T-cell (primary cell): ENCODE measurements around the gene ST6GALNAC3. TPM values are rescaled to one million over a fixed set of nuclear protein-coding genes. Genes with fewer than 3 reads are reported as not detected.

ENCODE experiments used
- ATAC-seq, 4 experiments: fragments of 200-7000 bp in 3 of 4; fragments of 150-1000 bp in 1 of 4; cut with Tn5 transposase; replicated peaks in 1 of 4; 1 replicate in 3 of 4; 2 replicates in 1 of 4; pipeline ENCODE4 v1.10.0; 2021; ENCODE audit warnings: moderate library complexity in 3 of 4, mild to moderate bottlenecking in 2 of 4, moderate number of reproducible peaks in 1 of 4
- CTCF ChIA-PET, 2 donors: fragments of 300-600 bp; sonication (Branson Sonifier 250); formaldehyde crosslinking; loops; one replicate each; lab custom pipeline; 2022; ENCODE audit warnings: antibody characterized with exemption in 2 of 2; lab: Charles Lee
- POLR2A ChIA-PET, 2 donors: fragments of 300-600 bp; sonication (Branson Sonifier 250); formaldehyde crosslinking; loops; one replicate each; lab custom pipeline; 2022; ENCODE audit warnings: antibody characterized with exemption in 2 of 2; lab: Charles Lee
- DNase-seq, 35 experiments: peaks; one replicate each; pipeline versions ENCODE4 v3.0.0 to v3.0.0-alpha.2; 2013 to 2023
- H3K27ac ChIP-seq: one replicate; pipeline ENCODE4 v1.5.1; 2013; ENCODE audit warnings: low read length
- H3K27me3 ChIP-seq, 2 experiments: replicated peaks in 1 of 2; 1 replicate in 1 of 2; 2 replicates in 1 of 2; pipeline versions ENCODE4 v1.6.1 to v1.7.0; 2013; ENCODE audit warnings: low read length in 1 of 2, mixed read lengths in 1 of 2; ENCODE audit not compliant: control insufficient read depth in 2 of 2, insufficient read depth in 2 of 2; ENCODE audit errors: extremely low read depth in 1 of 2
- H3K36me3 ChIP-seq, 2 donors: 1 replicate in 1 of 2; 2 replicates in 1 of 2; pipeline versions ENCODE4 v1.6.1 to v1.7.0; 2013; ENCODE audit warnings: low read length in 1 of 2; ENCODE audit not compliant: control insufficient read depth in 2 of 2, insufficient read depth in 1 of 2; ENCODE audit errors: extremely low read depth in 1 of 2
- H3K4me1 ChIP-seq, 2 experiments: 1 replicate in 1 of 2; 2 replicates in 1 of 2; pipeline versions ENCODE4 v1.6.1 to v1.7.0; 2013; ENCODE audit warnings: low read length in 2 of 2, mixed read lengths in 1 of 2; ENCODE audit not compliant: insufficient read depth in 2 of 2, control insufficient read depth in 1 of 2; ENCODE audit errors: extremely low read depth in 1 of 2
- H3K4me3 ChIP-seq, 2 donors: 1 replicate in 1 of 2; 2 replicates in 1 of 2; pipeline versions ENCODE4 v1.5.1 to v1.7.0; 2013; ENCODE audit warnings: mild to moderate bottlenecking in 2 of 2, low read length in 1 of 2, moderate library complexity in 1 of 2; ENCODE audit not compliant: control insufficient read depth in 1 of 2; ENCODE audit errors: extremely low read depth in 1 of 2
- H3K9me3 ChIP-seq: 2 replicates; pipeline ENCODE4 v1.7.0; 2013
- H3K27ac Mint-ChIP-seq, 2 donors: one replicate each; pipeline ENCODE4 v1.8.0; 2020 to 2021; ENCODE audit warnings: mild to moderate bottlenecking in 2 of 2, mixed read lengths in 2 of 2
- H3K27me3 Mint-ChIP-seq, 2 donors: one replicate each; pipeline ENCODE4 v1.8.0; 2021 to 2022; ENCODE audit warnings: mixed read lengths in 2 of 2
- H3K36me3 Mint-ChIP-seq: one replicate; pipeline ENCODE4 v1.8.0; 2021; ENCODE audit warnings: mixed read lengths
- H3K4me1 Mint-ChIP-seq, 3 donors: one replicate each; pipeline ENCODE4 v1.8.0; 2020 to 2022; ENCODE audit warnings: mixed read lengths in 3 of 3, mild to moderate bottlenecking in 1 of 3
- H3K4me3 Mint-ChIP-seq, 3 donors: one replicate each; pipeline ENCODE4 v1.8.0; 2020 to 2022; ENCODE audit warnings: mild to moderate bottlenecking in 3 of 3, mixed read lengths in 3 of 3, moderate library complexity in 3 of 3
- H3K9me3 Mint-ChIP-seq, 3 donors: one replicate each; pipeline ENCODE4 v1.8.0; 2020 to 2022; ENCODE audit warnings: mixed read lengths in 3 of 3
- WGBS: methylation state at CpG from one replicate; pipeline ENCODE4 v1.1.5; 2013; ENCODE audit warnings: missing lambda C conversion rate; ENCODE audit not compliant: insufficient coverage; 5-methylcytosine and 5-hydroxymethylcytosine counted together
- total RNA-seq, 35 experiments: library from RNA in 6 of 35; stranded (reverse) in 6 of 35; fragments of 120-200 nt in 1 of 35; gene quantifications; one replicate each; pipeline versions ENCODE4 v1.2.1 to v1.2.4 and lab custom pipeline; 2013 to 2026

Gene ST6GALNAC3
- total RNA-seq, 5 donors from 2014 or later (not counting 1 experiment from before 2014, with no cell fraction given), result 0.33 to 6.6 (median 1.5) TPM

DNA sequence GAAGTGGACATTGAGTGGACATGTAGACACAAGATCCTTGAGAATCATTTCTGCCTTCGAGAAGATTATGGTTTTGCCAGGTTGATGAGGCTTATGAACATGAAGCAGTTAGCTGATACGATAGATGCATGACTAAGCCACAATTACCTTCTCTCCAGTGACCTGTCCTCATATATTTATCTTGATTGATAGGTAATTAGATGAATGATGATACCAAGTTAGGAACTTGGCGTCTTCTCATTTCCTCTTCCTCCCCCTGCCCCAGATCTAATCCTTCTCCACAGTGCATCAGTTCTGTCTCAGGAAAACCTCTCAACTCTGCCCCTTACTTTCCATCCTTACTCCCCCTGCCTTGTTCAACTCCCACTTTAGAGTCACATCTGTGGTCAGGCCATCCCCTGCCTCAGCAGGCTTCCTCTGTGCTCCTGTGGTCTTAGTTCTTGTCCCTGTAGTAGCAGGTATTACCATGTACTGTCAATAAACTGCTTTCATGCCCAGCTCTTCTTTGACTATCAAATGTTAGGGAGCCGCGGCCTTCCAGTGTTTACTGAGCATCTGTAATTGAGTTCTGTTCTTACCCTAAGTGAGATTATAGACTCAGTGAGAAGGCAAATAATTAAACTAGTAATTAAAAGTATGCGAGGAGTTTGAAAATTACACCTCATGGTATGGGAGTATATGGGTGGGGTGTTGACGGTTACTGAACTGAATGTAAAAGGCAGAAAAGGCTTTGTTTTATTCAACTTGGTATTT is 5.1 kb downstream of the ST6GALNAC3 start:
- Mint-ChIP-seq H3K4me1 (peaks cover 16 to 27% (median 16%) of the 10 kb centered on the region in 3 donors), H3K4me3 (no peak overlapping the region), H3K36me3 (no peaks in the 10 kb centered on the region), H3K27ac (no peak overlapping the region), H3K27me3 (peaks cover 0 to 2% of the 10 kb centered on the region in 2 donors), H3K9me3 (no peaks in the 10 kb centered on the region)
- Histone ChIP-seq H3K27me3 (peaks cover 0 to 4% of the 10 kb centered on the region in 2 experiments), H3K4me3 (no peak overlapping the region), H3K9me3 (no peaks in the 10 kb centered on the region), H3K36me3 (no peaks in the 10 kb centered on the region), H3K27ac (no peak overlapping the region), H3K4me1 (peaks cover 5 to 10% of the 10 kb centered on the region in 2 experiments)
- ChIA-PET CTCF (interaction anchor here (0.7 kb wide), 3 partner anchors 10 to 48 kb away, joined by 3 to 4 read pairs (median 3); no protein-coding TSS in a partner anchor), POLR2A (no interaction called here)
- WGBS, result 68% methylated on average over 3 of the region's 7 CpGs
- no peak for DNase-seq
- no peak for ATAC-seq

- Mint-ChIP-seq H3K27me3 (no peaks in the 10 kb centered on the region), H3K36me3 (no peaks in the 10 kb centered on the region), H3K27ac (no peak overlapping the region), H3K4me3 (no peak overlapping the region), H3K4me1 (peaks cover 6 to 17% (median 7%) of the 10 kb centered on the region in 3 donors), H3K9me3 (no peaks in the 10 kb centered on the region)
- ChIA-PET CTCF (interaction anchor here (0.7 kb wide), 3 partner anchors 9 to 48 kb away, joined by 3 to 4 read pairs (median 3); no protein-coding TSS in a partner anchor), POLR2A (interaction anchor here in 1 of 2 donors (0.6 kb wide), 1 partner anchor 9 kb away, joined by 5 read pairs; no protein-coding TSS in a partner anchor)
- 19% methylated on average over 3 of the region's 4 CpGs for WGBS
- Histone ChIP-seq H3K9me3 (no peaks in the 10 kb centered on the region), H3K36me3 (no peaks in the 10 kb centered on the region), H3K27ac (no peak overlapping the region), H3K27me3 (no peaks in the 10 kb centered on the region), H3K4me1 (peaks cover 0 to 4% of the 10 kb centered on the region in 2 experiments), H3K4me3 (no peak overlapping the region)
- DNase-seq (no peak), ATAC-seq (no peak)
Observed at GRCh38 chr1:76080552-76081079, 6.1 kb downstream of the ST6GALNAC3 start.

- no peaks in the 10 kb centered on the region for H3K9me3 Mint-ChIP-seq
- WGBS, result 86% methylated on average over 1 of the region's 4 CpGs
Observed at GRCh38 chr1:76082062-76082461, 7.5 kb downstream of the ST6GALNAC3 start.

DNA sequence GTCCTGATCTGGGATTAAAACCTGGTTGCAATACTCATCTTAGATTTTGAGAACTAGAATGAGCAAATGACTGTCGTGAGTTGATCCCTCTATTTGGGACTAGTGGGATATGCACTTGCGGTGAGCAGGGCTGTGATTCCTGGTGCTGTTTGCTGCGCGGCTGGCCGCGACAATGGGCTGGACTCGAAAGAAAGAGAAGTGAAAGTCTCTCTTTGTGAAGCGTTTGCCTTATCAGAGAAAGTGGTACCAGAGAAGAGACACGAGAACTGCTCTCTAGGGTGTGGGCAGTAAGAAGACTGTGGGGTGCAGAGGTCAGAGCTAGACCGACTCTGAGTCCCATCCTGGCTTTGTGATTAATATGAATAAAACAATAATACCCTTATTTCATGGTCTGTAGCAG is 8.6 kb downstream of the ST6GALNAC3 start:
- H3K4me3 Mint-ChIP-seq, result no peak overlapping the region
- POLR2A ChIA-PET, result no interaction called here
- WGBS, result 90% methylated on average over 8 of the region's 10 CpGs

More at GRCh38 chr1:76082062-76082461, 7.5 kb downstream of the ST6GALNAC3 start:
- H3K9me3 ChIP-seq, result no peaks in the 10 kb centered on the region
- Mint-ChIP-seq H3K27ac (no peak overlapping the region), H3K4me1 (peaks cover 0 to 9% (median 0%) of the 10 kb centered on the region in 3 donors), H3K36me3 (no peaks in the 10 kb centered on the region), H3K27me3 (no peaks in the 10 kb centered on the region), H3K4me3 (no peak overlapping the region)
- ChIA-PET POLR2A (no interaction called here), CTCF (interaction anchor here in 1 of 2 donors (0.5 kb wide), 1 partner anchor 41 kb away, joined by 6 read pairs; no protein-coding TSS in a partner anchor)
- no peaks in the 10 kb centered on the region for H3K4me1 ChIP-seq
- H3K27me3 ChIP-seq, result no peaks in the 10 kb centered on the region
- no peak overlapping the region for H3K27ac ChIP-seq
- H3K36me3 ChIP-seq, result no peaks in the 10 kb centered on the region
- ATAC-seq (no peak), DNase-seq (no peak)
- H3K4me3 ChIP-seq, result no peak overlapping the region

DNA sequence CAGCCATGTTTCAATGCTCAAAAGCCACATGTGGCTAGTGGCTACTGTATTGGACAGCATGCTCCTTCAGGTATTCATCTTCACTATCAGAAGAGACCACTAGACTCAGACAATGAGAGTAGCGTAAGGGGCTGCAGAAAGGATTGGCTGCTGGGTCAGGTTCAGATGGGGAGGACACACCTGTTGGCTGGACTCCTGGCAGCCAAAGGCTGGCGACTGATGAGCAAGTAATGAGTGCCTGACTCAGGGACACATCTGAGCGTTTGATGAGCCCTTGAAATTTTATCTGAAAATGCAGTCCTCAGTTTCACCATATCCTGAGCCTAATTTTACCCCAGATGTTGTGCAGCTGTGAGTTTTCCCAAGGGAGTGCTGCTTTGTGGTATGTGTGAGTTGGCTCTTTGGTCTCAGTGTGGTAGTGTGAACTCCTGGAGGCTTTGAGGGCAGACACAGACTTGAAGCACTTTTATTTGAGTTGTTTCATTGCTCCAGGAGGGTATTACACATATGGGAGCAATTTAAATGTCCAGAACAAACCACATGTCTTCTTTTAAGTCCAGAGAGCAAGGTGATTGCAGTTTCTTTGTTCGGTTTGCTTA is 9.6 kb downstream of the ST6GALNAC3 start:
- Histone ChIP-seq H3K9me3 (no peaks in the 10 kb centered on the region), H3K4me3 (no peak overlapping the region), H3K27ac (no peak overlapping the region), H3K36me3 (no peaks in the 10 kb centered on the region), H3K27me3 (no peaks in the 10 kb centered on the region), H3K4me1 (no peaks in the 10 kb centered on the region)
- Mint-ChIP-seq H3K4me3 (no peak overlapping the region), H3K27ac (no peak overlapping the region), H3K27me3 (no peaks in the 10 kb centered on the region), H3K4me1 (peaks cover 0 to 9% (median 0%) of the 10 kb centered on the region in 3 donors), H3K36me3 (no peaks in the 10 kb centered on the region), H3K9me3 (no peaks in the 10 kb centered on the region)
- DNase-seq, result no peak
- POLR2A ChIA-PET, result no interaction called here
- CTCF ChIA-PET, result no interaction called here
- no peak for ATAC-seq
- 96% methylated on average over 3 of the region's 4 CpGs for WGBS

More for the DNA sequence above, 8.6 kb downstream of the ST6GALNAC3 start:
- Histone ChIP-seq H3K4me3 (no peak overlapping the region), H3K36me3 (no peaks in the 10 kb centered on the region), H3K27ac (no peak overlapping the region), H3K27me3 (no peaks in the 10 kb centered on the region), H3K4me1 (no peaks in the 10 kb centered on the region), H3K9me3 (no peaks in the 10 kb centered on the region)
- CTCF ChIA-PET, result no interaction called here
- H3K27me3 Mint-ChIP-seq, result no peaks in the 10 kb centered on the region
- H3K9me3 Mint-ChIP-seq, result no peaks in the 10 kb centered on the region
- H3K36me3 Mint-ChIP-seq, result no peaks in the 10 kb centered on the region
- H3K4me1 Mint-ChIP-seq, result peaks cover 0 to 9% (median 0%) of the 10 kb centered on the region in 3 donors
- DNase-seq (no peak), ATAC-seq (no peak)
- no peak overlapping the region for H3K27ac Mint-ChIP-seq

DNA sequence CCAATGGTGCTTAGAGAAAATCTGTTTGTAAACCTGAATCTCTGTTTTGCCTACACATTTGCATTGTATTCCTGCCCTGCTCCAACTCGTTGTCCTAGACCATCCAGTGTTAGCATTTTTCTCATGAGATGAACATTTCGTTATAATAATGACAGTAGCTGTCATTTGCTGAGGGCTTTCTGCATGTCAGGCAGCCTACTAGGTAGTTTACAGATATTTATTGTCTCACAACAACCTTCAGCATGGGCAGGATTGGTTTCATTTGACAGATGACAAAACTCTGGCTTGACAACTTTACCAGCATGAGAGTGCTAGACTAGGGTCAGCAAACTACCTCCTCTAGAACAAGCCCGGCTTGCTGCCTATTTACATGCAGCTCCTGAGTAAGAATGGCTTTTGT is 10.1 kb downstream of the ST6GALNAC3 start:
- H3K27ac ChIP-seq, result no peak overlapping the region
- no peak for DNase-seq
- no peaks in the 10 kb centered on the region for H3K9me3 ChIP-seq
- H3K27me3 ChIP-seq, result no peaks in the 10 kb centered on the region
- no peak for ATAC-seq
- Mint-ChIP-seq H3K27me3 (no peaks in the 10 kb centered on the region), H3K36me3 (no peaks in the 10 kb centered on the region), H3K4me3 (no peak overlapping the region), H3K9me3 (no peaks in the 10 kb centered on the region), H3K27ac (no peak overlapping the region), H3K4me1 (peaks cover 0 to 9% (median 0%) of the 10 kb centered on the region in 3 donors)
- CTCF ChIA-PET, result no interaction called here
- H3K4me3 ChIP-seq, result no peak overlapping the region
- H3K4me1 ChIP-seq, result no peaks in the 10 kb centered on the region
- POLR2A ChIA-PET, result no interaction called here
- no peaks in the 10 kb centered on the region for H3K36me3 ChIP-seq
- WGBS, result no CpG with 5 or more reads among the region's 3 CpGs
